Globus pallidus (tissue), 1 donor: Measurements from ENCODE around the gene SLC8A3.

Source experiments
- DNase-seq: peaks from one replicate; pipeline ENCODE4 v3.0.0-alpha.2; 2015; ENCODE audit warnings: low spot score

SLC8A3 gene

GRCh38 chr14:70022771-70023445 is 165.8 kb downstream of the SLC8A3 start:
- no peak for DNase-seq

- DNase-seq: no peak
These were observed 167.1 kb downstream of the SLC8A3 start for GRCh38 chr14:70021548-70022220.

- DNase-seq: peak; percentile 49
These were observed 168.2 kb downstream of the SLC8A3 start for GRCh38 chr14:70020352-70021170.

GRCh38 chr14:70019695-70020094 is 169.1 kb downstream of the SLC8A3 start:
- no peak for DNase-seq

GRCh38 chr14:70018713-70019211 is 170.0 kb downstream of the SLC8A3 start:
- peak; percentile 26 for DNase-seq

GRCh38 chr14:70018230-70018629 is 170.5 kb downstream of the SLC8A3 start:
- DNase-seq: no peak

- DNase-seq: no peak
These were observed 174.2 kb downstream of the SLC8A3 start for GRCh38 chr14:70014406-70015095.

- DNase-seq: peak; percentile 26
These were observed 175.4 kb downstream of the SLC8A3 start for GRCh38 chr14:70013271-70013873.

- no peak for DNase-seq
These were observed 177.0 kb downstream of the SLC8A3 start for GRCh38 chr14:70011708-70012107.

- DNase-seq: no peak
These were observed 177.7 kb downstream of the SLC8A3 start for GRCh38 chr14:70011098-70011497.

- DNase-seq: no peak
These were observed 178.8 kb downstream of the SLC8A3 start for GRCh38 chr14:70009961-70010360.

GRCh38 chr14:70008284-70009262 is 180.2 kb downstream of the SLC8A3 start:
- no peak for DNase-seq

- DNase-seq: no peak
These were observed 182.1 kb downstream of the SLC8A3 start for GRCh38 chr14:70006699-70007098.

- DNase-seq: no peak
These were observed 183.4 kb downstream of the SLC8A3 start for GRCh38 chr14:70005281-70005805.

- no peak for DNase-seq
These were observed 184.0 kb downstream of the SLC8A3 start for GRCh38 chr14:70004791-70005190.

GRCh38 chr14:70002589-70003346 is 186.0 kb downstream of the SLC8A3 start:
- no peak for DNase-seq

- DNase-seq: no peak
These were observed 188.2 kb downstream of the SLC8A3 start for GRCh38 chr14:70000601-70001000.

- DNase-seq: no peak
These were observed 189.5 kb downstream of the SLC8A3 start for GRCh38 chr14:69999261-69999674.

GRCh38 chr14:69997849-69998248 is 190.9 kb downstream of the SLC8A3 start:
- DNase-seq: no peak
